22Rv1 (cell line): ENCODE measurements around the gene GATB.

Experiments
- ZFX ChIP-seq: fragments of 450-650 bp; IDR thresholded peaks from 2 replicates; pipeline ENCODE4 v1.6.1; 2017; ENCODE audit warnings: antibody characterized with exemption, borderline replicate concordance
- TF ChIP-seq, protein P1 (sequence below): fragments of 450-650 bp; IDR thresholded peaks from 2 replicates; pipeline ENCODE4 v1.5.1; 2017; ENCODE audit warnings: mild to moderate bottlenecking

DNA sequence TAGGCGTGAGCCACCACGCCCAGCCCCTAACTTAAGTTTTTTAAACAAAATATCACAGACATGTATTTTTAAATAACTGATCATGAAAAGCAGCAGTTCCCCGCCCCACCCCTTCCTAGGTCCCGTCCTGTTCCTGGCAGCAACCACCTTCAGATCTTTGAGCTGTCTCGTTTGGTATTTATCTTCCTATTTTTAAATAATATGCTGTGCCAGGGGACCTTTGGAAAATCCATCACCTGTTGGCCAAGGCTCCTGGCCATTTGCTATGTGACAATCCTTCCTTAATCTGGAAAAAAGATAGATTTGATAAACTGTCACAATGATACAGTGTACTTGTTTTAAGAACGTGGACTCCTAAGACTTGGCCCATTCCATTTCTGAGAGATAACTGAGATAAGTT is 10.7 kb downstream of the GATB start:
- TF ChIP-seq, protein P1, sequence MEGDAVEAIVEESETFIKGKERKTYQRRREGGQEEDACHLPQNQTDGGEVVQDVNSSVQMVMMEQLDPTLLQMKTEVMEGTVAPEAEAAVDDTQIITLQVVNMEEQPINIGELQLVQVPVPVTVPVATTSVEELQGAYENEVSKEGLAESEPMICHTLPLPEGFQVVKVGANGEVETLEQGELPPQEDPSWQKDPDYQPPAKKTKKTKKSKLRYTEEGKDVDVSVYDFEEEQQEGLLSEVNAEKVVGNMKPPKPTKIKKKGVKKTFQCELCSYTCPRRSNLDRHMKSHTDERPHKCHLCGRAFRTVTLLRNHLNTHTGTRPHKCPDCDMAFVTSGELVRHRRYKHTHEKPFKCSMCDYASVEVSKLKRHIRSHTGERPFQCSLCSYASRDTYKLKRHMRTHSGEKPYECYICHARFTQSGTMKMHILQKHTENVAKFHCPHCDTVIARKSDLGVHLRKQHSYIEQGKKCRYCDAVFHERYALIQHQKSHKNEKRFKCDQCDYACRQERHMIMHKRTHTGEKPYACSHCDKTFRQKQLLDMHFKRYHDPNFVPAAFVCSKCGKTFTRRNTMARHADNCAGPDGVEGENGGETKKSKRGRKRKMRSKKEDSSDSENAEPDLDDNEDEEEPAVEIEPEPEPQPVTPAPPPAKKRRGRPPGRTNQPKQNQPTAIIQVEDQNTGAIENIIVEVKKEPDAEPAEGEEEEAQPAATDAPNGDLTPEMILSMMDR, result no peak
- no peak for TF ChIP-seq ZFX
